Natural killer cell treated with Interleukin-12 subunit alpha and Interleukin-12 subunit beta and Interleukin-15 and Interleukin-18, amount 100 ng/mL, for 72 hours (primary cell): ENCODE measurements around the gene DNAJB6. TPM values are rescaled to one million over a fixed set of nuclear protein-coding genes. Genes with fewer than 3 reads are reported as not detected.

Source experiments
- ATAC-seq, 2 donors: fragments of 150-1000 bp; cut with Tn5 transposase in 1 of 2; sonication (Bioruptor Pico), chemical (Tn5 transposase) in 1 of 2; 2 replicates each; pipeline ENCODE4 v1.10.0; 2021
- DNase-seq: peaks from one replicate; pipeline ENCODE4 v3.0.0; 2022; ENCODE audit warnings: low spot score
- H3K27ac Mint-ChIP-seq, 2 donors: 1 replicate in 1 of 2; 2 replicates in 1 of 2; pipeline ENCODE4 v1.8.0; 2022; ENCODE audit warnings: mixed read lengths in 2 of 2, mild to moderate bottlenecking in 1 of 2, moderate library complexity in 1 of 2
- H3K27me3 Mint-ChIP-seq, 2 donors: 1 replicate in 1 of 2; 2 replicates in 1 of 2; pipeline ENCODE4 v1.8.0; 2022; ENCODE audit warnings: mixed read lengths in 2 of 2
- H3K36me3 Mint-ChIP-seq: one replicate; pipeline ENCODE4 v1.8.0; 2022; ENCODE audit warnings: mixed read lengths
- H3K4me1 Mint-ChIP-seq, 2 donors: 1 replicate in 1 of 2; 2 replicates in 1 of 2; pipeline ENCODE4 v1.8.0; 2022; ENCODE audit warnings: low read depth in 2 of 2, mixed read lengths in 2 of 2, mild to moderate bottlenecking in 1 of 2
- H3K4me3 Mint-ChIP-seq: one replicate; pipeline ENCODE4 v1.8.0; 2022; ENCODE audit warnings: mixed read lengths
- H3K9me3 Mint-ChIP-seq: 2 replicates; pipeline ENCODE4 v1.8.0; 2022; ENCODE audit warnings: mixed read lengths
- total RNA-seq, 2 donors: library from RNA; stranded (reverse); gene quantifications; one replicate each; pipeline ENCODE4 v1.2.3, GENCODE V29; 2022

Gene DNAJB6
- total RNA-seq, 2 donors from 2014 or later, result 139 to 145 TPM

- no peak for ATAC-seq
- Mint-ChIP-seq H3K36me3 (peaks cover 8% of the 10 kb centered on the region), H3K9me3 (no peaks in the 10 kb centered on the region), H3K27ac (no peak overlapping the region), H3K27me3 (no peaks in the 10 kb centered on the region), H3K4me3 (no peak overlapping the region), H3K4me1 (peaks cover 7% of the 10 kb centered on the region in 2 donors)
- DNase-seq, result no peak
These were observed 79.2 kb downstream of the DNAJB6 start for GRCh38 chr7:157416011-157416410.

- Mint-ChIP-seq H3K27me3 (no peaks in the 10 kb centered on the region), H3K36me3 (peaks cover 8% of the 10 kb centered on the region), H3K4me1 (peaks cover 0 to 7% of the 10 kb centered on the region in 2 donors), H3K4me3 (no peak overlapping the region), H3K27ac (no peak overlapping the region), H3K9me3 (no peaks in the 10 kb centered on the region)
- ATAC-seq, result peak in 1 of 2 donors; percentile 34
- DNase-seq, result peak; percentile 51
These were observed 81.6 kb downstream of the DNAJB6 start for GRCh38 chr7:157418204-157419034.

GRCh38 chr7:157419035-157419293 lies 82.2 kb downstream of the DNAJB6 start:
- Mint-ChIP-seq H3K4me1 (peaks cover 0 to 7% of the 10 kb centered on the region in 2 donors), H3K27ac (no peak overlapping the region), H3K36me3 (peaks cover 8% of the 10 kb centered on the region), H3K4me3 (no peak overlapping the region), H3K27me3 (no peaks in the 10 kb centered on the region), H3K9me3 (no peaks in the 10 kb centered on the region)
- no peak for ATAC-seq
- DNase-seq, result no peak

- no peak for DNase-seq
- no peaks in the 10 kb centered on the region for H3K36me3 Mint-ChIP-seq
- no peak overlapping the region for H3K4me3 Mint-ChIP-seq
- H3K4me1 Mint-ChIP-seq, result no peaks in the 10 kb centered on the region
- H3K27ac Mint-ChIP-seq, result no peak overlapping the region
- H3K9me3 Mint-ChIP-seq, result no peaks in the 10 kb centered on the region
- no peak for ATAC-seq
- H3K27me3 Mint-ChIP-seq, result no peaks in the 10 kb centered on the region
These were observed 85.5 kb downstream of the DNAJB6 start for GRCh38 chr7:157422279-157422678.

GRCh38 chr7:157423348-157423747 lies 86.5 kb downstream of the DNAJB6 start:
- H3K27me3 Mint-ChIP-seq, result no peaks in the 10 kb centered on the region
- H3K27ac Mint-ChIP-seq, result no peak overlapping the region
- ATAC-seq, result no peak
- no peaks in the 10 kb centered on the region for H3K9me3 Mint-ChIP-seq
- no peaks in the 10 kb centered on the region for H3K36me3 Mint-ChIP-seq
- no peak overlapping the region for H3K4me3 Mint-ChIP-seq
- no peaks in the 10 kb centered on the region for H3K4me1 Mint-ChIP-seq
- DNase-seq, result no peak

GRCh38 chr7:157423886-157424565 lies 87.2 kb downstream of the DNAJB6 start:
- H3K4me1 Mint-ChIP-seq, result no peaks in the 10 kb centered on the region
- no peaks in the 10 kb centered on the region for H3K27me3 Mint-ChIP-seq
- H3K4me3 Mint-ChIP-seq, result no peak overlapping the region
- no peak overlapping the region for H3K27ac Mint-ChIP-seq
- no peaks in the 10 kb centered on the region for H3K9me3 Mint-ChIP-seq
- no peaks in the 10 kb centered on the region for H3K36me3 Mint-ChIP-seq
- no peak for DNase-seq
- ATAC-seq, result no peak

GRCh38 chr7:157425137-157425731 lies 88.4 kb downstream of the DNAJB6 start:
- ATAC-seq, result peak; percentile 18 to 29
- no peak overlapping the region for H3K4me3 Mint-ChIP-seq
- no peak overlapping the region for H3K27ac Mint-ChIP-seq
- H3K36me3 Mint-ChIP-seq, result no peaks in the 10 kb centered on the region
- H3K9me3 Mint-ChIP-seq, result no peaks in the 10 kb centered on the region
- DNase-seq, result peak; percentile 41
- no peaks in the 10 kb centered on the region for H3K27me3 Mint-ChIP-seq
- no peaks in the 10 kb centered on the region for H3K4me1 Mint-ChIP-seq

GRCh38 chr7:157425761-157426160 lies 89.0 kb downstream of the DNAJB6 start:
- no peaks in the 10 kb centered on the region for H3K27me3 Mint-ChIP-seq
- DNase-seq (peak; percentile 48), ATAC-seq (no peak)
- H3K9me3 Mint-ChIP-seq, result no peaks in the 10 kb centered on the region
- H3K27ac Mint-ChIP-seq, result no peak overlapping the region
- no peaks in the 10 kb centered on the region for H3K36me3 Mint-ChIP-seq
- no peak overlapping the region for H3K4me3 Mint-ChIP-seq
- peaks cover 0 to 3% of the 10 kb centered on the region in 2 donors for H3K4me1 Mint-ChIP-seq

GRCh38 chr7:157426463-157427301 lies 89.9 kb downstream of the DNAJB6 start:
- ATAC-seq (no peak), DNase-seq (peak; percentile 51)
- no peaks in the 10 kb centered on the region for H3K36me3 Mint-ChIP-seq
- no peak overlapping the region for H3K27ac Mint-ChIP-seq
- no peaks in the 10 kb centered on the region for H3K9me3 Mint-ChIP-seq
- H3K27me3 Mint-ChIP-seq, result no peaks in the 10 kb centered on the region
- peaks cover 0 to 3% of the 10 kb centered on the region in 2 donors for H3K4me1 Mint-ChIP-seq
- H3K4me3 Mint-ChIP-seq, result no peak overlapping the region

GRCh38 chr7:157427811-157428553 lies 91.2 kb downstream of the DNAJB6 start:
- Mint-ChIP-seq H3K27ac (no peak overlapping the region), H3K27me3 (no peaks in the 10 kb centered on the region), H3K36me3 (no peaks in the 10 kb centered on the region), H3K9me3 (no peaks in the 10 kb centered on the region), H3K4me1 (peaks cover 4 to 9% of the 10 kb centered on the region in 2 donors), H3K4me3 (no peak overlapping the region)
- no peak for DNase-seq
- ATAC-seq, result no peak

- Mint-ChIP-seq H3K4me1 (peaks cover 10 to 15% of the 10 kb centered on the region in 2 donors), H3K27me3 (no peaks in the 10 kb centered on the region), H3K36me3 (no peaks in the 10 kb centered on the region), H3K27ac (no peak overlapping the region), H3K4me3 (no peak overlapping the region), H3K9me3 (no peaks in the 10 kb centered on the region)
- DNase-seq, result no peak
- no peak for ATAC-seq
These were observed 91.7 kb downstream of the DNAJB6 start for GRCh38 chr7:157428554-157428945.

- peaks cover 11 to 17% of the 10 kb centered on the region in 2 donors for H3K4me1 Mint-ChIP-seq
- ATAC-seq (no peak), DNase-seq (no peak)
- no peak overlapping the region for H3K27ac Mint-ChIP-seq
- no peaks in the 10 kb centered on the region for H3K36me3 Mint-ChIP-seq
- H3K9me3 Mint-ChIP-seq, result no peaks in the 10 kb centered on the region
- no peaks in the 10 kb centered on the region for H3K27me3 Mint-ChIP-seq
- H3K4me3 Mint-ChIP-seq, result no peak overlapping the region
These were observed 92.3 kb downstream of the DNAJB6 start for GRCh38 chr7:157429001-157429679.
